HG02938 (cell line): ENCODE results near the gene ATG10.

ENCODE experiments used
- ATAC-seq: cut with Tn5 transposase; IDR thresholded peaks from one replicate; pipeline ENCODE4 v1.9.1; 2021; ENCODE audit warnings: mild to moderate bottlenecking, moderate library complexity; ENCODE audit not compliant: unreplicated experiment

ATG10 gene

DNA sequence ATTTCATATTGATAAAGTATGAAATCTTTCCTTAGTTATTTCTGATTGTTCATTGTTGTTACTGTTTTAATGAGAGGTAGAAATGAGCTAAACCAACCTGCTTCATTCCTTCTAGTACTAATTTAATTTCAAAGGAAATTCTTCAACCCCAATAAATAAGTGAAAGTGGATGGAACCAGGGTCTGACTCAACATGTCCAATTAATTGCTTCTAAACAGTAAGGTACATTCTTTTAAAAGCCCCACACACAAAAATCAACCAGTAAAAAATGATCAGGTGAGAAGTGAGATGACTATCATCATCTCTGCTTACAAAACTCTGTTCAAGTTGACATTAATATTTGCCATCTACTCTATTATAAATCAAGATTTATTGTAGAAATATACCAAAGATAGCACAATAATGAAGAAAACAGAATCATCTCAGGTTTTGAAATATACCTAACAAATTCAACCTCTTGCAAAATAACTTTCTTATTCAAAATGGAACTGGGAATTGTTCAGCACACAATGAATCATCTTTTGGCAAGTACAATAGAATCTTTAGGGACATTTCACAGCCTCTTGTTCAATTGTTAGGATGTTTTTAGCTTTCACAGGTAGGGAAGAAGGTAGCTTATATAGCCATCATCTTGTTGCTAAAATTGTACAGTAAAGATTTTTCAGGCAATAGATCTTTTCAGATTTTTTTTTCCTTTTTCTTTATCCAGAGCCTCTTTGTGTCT, 191.8 kb downstream of the ATG10 start:
- no peak for ATAC-seq

DNA sequence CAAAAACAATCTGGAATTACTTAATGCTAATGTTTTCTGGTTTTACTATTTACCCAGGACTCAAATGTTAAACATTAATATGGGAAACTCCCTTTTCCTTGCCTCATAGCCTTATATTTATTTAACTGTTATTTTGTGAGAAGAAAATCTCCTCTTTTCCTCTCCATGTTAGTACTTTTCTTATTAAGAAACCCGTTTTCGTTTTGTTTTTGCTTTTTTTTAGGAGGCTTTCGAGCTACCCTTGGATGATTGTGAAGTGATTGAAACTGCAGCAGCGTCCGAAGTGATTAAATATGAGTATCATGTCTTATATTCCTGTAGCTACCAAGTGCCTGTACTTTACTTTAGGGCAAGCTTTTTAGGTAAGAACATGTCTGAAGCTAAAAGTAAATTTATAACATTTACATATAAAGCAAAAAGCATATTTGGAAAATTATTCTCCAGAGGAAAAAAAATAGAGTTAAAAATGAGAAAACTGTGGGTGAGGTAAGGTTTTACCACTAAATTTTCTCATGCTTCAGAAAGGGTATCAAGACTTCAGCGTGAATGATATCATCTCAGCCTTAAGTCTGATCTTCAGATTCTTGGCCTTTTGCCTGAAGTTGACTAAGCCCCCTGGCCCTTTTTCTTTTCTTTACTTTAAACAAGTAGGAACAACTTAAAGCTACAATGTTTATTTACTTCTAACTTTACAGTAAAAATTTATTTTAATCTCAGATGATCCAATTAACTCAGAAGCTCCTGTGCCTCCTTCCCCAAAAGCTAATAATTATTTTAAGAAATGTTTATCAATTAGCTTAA, 192.6 kb downstream of the ATG10 start:
- ATAC-seq = no peak

DNA sequence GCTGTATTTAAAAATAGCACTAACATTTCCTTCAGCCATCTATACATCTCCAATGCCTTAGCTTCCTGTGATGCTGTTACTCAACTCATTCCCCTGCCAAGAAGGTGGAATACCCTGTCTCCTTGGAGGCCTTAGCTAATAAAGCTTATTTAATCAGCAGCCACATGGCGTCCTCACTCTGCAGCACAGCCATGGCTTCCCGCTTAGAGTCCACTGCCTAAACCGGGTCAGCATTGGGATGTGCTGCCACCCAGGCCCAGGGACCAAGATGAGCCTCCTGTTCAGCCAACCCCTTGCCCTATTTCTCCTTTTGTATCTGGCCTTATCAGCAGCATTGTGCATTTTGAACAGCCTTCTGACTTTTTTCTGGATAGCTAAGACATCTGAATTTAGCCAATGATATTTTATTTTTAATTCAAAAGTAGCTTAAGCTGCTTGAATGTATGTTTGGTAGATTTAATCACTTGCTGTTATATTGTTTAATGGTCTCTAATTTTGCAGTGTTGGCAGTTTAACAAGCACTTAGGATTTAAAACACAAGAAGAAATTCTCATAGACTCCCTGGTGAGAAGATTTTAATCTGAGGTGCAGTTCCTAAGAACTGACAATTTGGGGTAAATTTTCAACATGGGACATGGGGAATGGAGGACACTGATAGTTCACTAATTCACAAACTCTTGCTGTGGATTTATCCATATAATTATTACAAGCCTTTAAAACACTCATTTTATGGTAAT, 193.3 kb downstream of the ATG10 start:
- no peak for ATAC-seq

DNA sequence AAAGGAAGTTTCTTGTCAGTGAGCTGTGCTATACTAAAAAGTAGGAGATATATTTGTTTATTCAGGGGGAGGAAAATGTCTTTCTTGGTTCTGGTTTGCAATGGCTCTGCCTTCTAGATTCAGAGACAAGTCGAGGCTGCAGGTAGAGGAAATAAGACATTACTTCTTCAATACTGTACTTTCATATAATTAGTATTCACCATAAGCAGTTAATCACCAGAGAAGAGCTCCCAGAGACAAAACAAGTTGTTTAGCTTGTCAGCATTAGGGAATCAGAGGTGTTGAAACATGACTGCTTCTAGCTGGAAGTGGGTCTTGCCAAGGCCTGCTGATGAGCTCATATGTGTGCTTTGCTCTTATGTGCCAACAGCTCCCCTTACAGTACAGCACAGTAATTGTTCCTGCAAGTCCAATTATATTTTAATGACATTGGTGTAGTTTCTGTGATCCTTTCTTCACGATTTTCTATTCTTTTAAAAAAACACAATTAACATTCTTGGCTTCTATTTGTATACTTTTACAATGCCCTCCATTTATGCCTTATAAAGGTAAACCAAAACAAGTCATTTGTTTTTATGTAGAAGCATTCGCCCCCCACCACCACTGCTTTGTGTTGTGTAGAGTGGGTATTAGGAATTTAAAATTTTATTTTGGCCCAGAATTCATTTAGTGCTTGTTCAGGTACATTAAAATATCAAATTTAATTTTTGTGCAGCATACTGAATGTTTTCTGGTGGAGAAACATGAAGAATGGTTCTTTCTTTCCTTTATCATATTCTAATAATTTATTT, 194.1 kb downstream of the ATG10 start:
- peak; percentile 88 for ATAC-seq

DNA sequence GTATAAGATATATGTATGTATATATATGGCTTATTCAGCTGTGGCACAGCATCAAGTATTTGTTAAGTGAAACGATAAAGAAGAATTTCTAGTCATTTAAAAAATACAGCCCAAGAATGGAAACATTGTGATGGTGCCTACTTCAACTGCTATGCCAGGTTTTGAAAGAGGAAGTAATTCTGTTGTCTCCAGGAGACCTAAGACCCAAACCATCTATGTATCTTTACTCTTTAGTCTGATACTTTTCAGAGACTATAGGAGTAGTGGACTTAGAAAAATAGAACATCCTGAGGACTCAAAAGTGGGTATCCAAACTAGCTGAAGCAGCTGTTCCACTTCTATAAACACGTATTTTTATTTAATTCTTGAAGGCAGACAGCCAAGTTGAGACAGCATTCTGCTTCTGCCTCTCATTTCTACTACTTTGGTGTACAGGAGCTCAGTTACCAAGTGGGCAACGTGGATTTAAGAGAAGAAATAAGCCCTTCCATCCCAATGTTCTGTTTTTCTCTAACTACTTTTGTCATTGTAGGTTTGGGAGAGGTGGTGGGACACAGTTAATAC, 195.6 kb downstream of the ATG10 start:
- ATAC-seq = no peak

DNA sequence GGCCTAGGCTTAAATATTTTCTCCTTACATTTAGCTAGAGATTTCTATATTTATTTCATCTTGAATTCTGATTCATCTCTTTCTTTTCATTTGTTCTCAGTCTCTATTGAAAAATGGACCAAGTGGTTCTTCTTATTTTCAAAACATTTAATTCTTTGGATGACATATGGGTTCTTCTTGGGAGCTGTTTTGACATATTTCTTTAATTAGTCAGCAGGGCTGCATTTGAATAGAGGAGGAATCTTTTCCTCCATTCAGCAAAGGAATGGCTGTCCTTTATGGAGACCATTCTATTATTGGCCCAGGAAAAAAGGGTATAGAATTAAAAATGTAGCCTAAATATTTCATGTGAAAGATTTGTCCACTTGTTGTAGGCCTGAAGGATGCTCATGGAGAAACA, 196.5 kb downstream of the ATG10 start:
- no peak for ATAC-seq

DNA sequence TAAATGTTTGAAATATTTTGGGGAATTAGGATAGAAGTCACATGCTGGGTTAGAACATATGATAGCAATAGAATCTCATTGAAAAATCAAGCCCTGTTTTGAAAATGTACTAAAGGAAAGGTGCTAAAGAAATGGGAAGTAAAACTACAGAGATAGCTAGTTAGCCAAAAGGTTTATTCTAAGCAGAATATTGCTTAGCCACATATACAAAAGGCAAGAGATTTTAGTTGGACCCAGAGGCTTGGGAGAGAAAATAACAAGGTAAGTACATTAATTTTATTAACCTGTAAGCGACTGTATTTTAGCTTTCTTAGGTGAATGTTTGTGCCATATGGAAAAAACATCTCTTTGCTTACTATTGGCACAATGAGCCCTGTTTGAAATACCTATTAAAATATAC, 198.1 kb downstream of the ATG10 start:
- no peak for ATAC-seq

DNA sequence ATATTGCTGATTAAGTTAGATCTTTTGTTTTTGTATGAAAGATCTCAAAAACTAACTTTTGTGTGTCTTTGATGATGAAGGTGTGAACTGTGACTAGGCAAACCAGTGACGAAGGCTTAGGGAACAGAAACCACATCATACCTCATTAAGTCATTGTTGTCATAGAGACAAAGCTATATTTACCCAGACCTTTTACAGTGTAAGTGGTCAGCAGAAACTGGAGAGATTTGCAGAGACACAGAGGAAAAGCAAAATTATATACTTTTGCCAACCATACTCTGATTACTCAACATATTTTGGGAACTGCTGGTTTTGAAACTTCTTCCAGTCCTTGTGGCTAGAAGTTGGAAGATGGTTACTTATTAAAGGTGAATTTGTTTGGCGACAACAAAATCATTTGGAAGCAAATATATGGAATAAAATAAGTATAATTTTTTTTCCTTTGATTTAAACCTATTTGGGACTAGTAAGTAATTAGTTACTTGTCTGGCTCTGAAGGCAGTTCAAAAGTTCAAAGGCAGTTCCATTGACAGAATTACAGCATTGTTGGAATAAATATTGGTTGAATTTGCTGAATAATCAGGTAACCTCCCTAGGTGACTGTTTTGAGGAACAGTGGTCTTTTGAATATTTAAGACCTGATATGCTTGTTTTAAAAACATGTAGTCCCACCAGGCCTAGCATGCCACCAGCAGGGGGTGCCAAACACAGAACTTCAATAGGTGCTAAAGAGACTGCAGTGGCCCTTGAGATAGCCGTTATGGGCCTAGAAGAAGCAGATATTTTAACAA, 202.5 kb downstream of the ATG10 start:
- ATAC-seq = peak; percentile 99

DNA sequence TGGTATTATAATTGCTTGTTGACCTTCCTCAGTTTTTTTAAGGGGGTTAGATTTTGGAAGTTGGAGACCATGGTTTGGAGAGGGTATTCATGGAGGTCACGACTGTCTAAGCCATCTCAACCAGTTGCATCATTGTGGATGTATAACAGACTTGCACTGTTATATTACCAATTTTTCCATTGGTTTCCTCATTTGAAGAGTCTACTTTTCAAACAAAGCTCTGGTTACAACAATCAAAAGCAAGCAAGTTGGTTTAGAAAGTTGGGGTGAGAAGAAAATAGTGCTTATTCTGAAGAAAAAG, 203.0 kb downstream of the ATG10 start:
- no peak for ATAC-seq

DNA sequence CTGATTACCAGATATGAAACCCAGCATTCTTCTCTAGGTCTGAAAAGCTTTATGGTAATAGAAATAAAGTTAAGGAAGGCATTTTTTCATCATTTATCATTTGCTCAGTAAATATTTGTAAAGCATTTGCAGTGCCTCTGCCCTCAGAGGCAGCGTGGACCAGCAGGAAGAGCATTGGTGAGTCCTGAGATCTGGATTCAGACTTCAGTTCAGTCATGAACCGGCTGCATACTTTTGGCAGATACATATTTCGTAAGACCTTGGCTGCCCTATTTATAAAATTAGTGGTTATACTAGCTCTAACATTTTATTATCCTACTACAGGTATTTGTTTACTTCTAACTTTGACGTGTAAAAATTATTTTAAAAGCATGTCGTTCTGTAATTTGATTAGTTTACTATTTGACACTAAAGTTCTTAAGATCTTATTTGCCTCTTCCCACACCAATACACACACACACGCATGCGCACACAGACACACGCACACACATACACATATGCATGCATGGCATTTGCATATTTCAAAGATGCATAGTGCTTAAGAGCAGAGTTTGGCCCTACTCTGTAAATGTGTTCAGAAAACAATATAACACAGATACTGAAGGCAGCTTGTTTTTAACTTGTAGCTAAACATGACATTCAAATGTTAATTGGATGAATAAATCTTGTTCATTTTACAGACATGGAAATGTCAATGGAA, 204.4 kb downstream of the ATG10 start:
- ATAC-seq = no peak

DNA sequence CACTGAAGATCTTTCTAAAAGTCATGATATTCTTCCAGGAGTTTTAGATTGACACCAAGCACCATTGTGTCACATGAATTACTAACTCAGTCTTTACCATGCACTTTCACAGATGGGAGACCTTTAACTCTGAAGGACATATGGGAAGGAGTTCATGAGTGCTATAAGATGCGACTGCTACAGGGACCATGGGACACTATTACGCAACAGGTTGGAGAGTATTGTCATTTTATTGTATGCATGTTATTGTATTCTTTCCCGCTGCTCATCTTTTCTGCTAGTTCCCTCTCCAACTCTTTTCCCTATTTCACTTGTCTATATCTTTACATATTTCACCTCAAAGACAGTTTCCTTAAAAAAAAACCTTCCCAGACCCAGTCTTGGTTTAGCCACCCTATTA, 206.6 kb downstream of the ATG10 start:
- ATAC-seq = no peak

DNA sequence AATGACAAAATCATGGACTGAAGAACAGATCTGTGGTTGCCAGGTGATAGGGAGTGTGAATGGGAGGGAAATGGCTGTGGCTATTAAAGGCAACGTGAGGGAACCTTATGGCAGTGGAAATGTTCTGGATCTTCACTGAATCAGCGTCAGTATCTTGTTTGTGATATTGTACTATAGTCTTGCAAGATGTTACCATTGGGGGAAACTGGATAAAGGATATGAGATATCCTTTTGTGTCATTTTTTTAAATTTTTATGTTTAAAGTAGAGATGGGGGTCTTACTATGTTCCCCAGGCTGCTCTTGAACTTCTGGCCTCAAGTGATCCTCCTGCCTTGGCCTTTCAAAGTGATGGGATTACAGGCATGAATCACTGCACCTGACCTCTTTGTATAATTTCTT, 210.8 kb downstream of the ATG10 start:
- no peak for ATAC-seq

DNA sequence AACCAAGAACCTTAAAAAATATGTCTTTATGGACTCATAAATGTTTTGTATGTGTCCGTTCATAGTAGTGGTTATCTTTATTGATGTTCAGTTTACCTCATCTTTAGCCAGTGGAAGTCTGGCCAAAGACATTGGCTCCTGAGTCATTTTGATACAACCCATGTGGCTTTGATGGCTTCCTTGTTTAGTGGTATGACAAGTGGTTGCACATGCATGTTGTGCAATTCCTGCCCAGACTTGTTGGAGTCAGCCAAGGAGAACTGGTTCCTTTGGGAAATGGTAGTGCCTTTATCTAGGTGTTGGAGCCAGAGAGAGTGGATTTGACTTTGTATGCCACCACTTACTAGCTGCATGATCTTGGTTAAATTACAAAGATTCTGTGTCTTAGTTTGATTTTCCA, 212.0 kb downstream of the ATG10 start:
- ATAC-seq = no peak

DNA sequence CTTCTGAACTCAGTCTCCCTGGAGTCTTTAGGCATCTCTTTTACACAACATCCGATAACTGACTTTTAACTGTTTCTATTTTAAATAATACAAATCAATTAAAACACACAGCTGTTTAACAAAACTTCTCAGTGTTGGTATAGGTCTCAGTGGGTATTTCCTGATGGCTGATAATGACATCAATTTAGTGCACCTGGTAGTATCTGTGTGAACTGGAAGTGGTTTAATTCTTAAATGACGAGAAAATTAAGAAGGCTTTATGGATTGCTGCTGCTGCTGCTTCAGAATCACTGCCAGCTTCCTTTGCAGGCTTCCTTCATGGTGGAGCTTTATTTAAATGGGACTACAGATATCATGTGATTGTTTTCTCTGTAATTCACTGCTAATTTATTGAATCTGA, 214.0 kb downstream of the ATG10 start:
- ATAC-seq = no peak

DNA sequence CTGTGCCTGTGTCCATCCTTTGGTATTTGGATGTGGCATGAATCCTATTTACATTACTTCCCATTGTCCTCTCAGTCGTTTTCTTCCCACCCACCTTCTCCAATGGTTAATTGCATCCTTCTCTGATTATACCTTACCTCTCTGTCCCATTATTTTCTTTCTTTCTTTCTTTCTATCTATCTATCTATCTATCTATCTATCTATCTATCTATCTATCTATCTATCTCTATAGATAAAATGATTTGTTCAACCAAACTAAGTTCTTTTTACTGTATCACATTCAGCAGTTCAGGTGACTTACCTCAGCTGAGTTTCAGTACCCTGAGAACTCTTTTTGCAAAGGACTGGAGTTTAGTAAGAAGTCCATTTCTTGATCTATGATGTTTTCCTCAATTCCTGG, 225.7 kb downstream of the ATG10 start:
- ATAC-seq = no peak

DNA sequence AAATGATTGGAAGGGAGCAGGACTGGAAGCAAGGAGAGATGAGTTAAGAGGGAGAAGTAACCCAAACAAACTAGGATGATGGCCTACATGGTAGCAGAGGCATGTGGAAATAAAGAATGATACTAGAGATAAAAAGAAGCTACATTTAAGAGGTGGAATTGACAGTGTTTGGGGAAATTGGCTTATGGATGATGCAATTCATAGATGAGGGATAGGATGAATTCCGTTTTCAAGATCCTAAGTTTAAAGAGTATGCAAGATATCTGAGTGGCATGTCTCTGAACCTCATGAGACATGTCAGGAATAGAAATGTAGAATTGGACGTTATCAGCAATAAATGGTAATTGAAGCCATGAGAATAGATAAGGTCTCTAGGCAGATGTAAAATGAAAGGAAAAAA, 232.7 kb downstream of the ATG10 start:
- ATAC-seq = no peak

DNA sequence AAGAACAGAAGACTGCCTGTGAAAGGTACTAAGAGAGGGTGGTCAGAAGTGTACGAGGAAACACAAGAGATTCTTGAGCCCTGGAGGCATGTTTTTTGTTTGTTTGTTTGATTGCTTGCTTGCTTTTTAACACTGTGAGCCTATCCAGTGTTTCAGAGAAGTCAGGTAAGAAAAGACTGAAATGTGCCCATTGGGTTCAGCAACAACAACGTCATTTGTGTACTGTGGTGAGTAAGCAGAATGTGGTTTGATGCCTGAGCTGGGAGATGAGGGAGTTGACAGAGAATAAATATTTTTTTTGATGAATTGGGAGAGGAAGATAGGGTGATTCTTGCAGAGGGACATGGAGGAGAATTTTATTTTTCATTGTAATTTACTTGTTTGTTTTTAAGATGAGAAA, 233.2 kb downstream of the ATG10 start:
- no peak for ATAC-seq

DNA sequence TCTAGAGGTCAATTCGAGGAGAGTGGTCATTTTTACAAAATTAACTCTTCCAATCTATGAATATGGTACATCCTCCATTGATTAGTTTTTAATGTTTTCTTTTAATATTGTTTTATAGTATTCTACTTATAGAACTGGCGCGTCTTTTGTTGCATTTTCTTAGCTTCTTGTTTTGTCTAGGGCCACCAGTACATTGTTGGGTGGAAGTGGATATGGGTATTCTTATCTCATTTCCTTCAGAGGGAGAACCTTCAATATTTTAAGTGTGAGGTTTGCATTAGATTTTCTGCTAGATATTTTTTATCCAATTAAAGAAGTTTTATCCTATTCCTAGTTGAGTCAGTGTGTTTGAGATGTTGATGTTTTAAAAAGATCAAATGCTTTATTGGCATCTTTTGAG, 236.5 kb downstream of the ATG10 start:
- no peak for ATAC-seq

DNA sequence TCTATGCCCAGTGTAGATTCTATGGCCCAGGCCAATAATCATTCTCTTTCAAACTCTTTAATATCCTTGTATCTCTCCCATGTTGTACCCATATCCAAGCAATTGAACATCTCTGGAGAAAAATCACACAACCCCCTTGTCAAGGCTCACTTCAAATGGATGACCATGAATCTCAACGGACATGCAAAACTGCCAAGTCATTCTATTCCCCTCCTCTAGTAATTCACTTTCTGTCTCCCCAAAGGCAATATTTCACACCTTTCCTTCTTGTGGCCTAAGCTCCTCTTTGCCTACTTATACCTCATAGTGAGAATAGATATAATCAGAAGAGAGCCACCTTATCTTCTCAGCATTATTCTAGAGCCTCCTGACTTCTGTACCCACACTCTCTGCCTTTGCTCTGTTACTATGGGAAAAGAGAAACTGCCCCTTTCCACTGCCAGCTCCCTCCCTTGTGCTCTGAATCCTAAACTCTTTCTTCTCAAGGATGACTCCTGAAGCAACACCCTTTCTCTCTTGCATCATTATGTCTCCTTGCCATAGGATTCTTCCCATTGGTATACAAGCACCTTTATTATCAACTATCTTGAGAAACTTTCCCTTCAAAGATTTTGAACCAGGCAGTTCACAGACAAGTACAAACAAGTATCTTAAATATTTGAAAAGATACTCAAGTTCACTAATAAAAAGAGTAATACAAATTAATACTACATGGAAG, 240.2 kb downstream of the ATG10 start:
- no peak for ATAC-seq
